GM23338 (cell line): Measurements from ENCODE around the gene RGL3.

Source experiments
- CTCF ChIP-seq, 2 experiments: fragments of 200-600 bp in 1 of 2; sonication (generic) in 1 of 2; conservative IDR thresholded peaks; 2 replicates each; pipeline versions ENCODE4 v1.5.1 to v1.6.1; 2016 to 2017; ENCODE audit warnings: antibody characterized with exemption in 2 of 2, low read depth in 2 of 2, mild to moderate bottlenecking in 2 of 2, moderate library complexity in 1 of 2
- EZH2phosphoT487 ChIP-seq: fragments of 200-600 bp; sonication (generic); IDR thresholded peaks from one replicate; pipeline ENCODE4 v1.8.1; 2018; ENCODE audit warnings: antibody characterized with exemption; ENCODE audit not compliant: unreplicated experiment

DNA sequence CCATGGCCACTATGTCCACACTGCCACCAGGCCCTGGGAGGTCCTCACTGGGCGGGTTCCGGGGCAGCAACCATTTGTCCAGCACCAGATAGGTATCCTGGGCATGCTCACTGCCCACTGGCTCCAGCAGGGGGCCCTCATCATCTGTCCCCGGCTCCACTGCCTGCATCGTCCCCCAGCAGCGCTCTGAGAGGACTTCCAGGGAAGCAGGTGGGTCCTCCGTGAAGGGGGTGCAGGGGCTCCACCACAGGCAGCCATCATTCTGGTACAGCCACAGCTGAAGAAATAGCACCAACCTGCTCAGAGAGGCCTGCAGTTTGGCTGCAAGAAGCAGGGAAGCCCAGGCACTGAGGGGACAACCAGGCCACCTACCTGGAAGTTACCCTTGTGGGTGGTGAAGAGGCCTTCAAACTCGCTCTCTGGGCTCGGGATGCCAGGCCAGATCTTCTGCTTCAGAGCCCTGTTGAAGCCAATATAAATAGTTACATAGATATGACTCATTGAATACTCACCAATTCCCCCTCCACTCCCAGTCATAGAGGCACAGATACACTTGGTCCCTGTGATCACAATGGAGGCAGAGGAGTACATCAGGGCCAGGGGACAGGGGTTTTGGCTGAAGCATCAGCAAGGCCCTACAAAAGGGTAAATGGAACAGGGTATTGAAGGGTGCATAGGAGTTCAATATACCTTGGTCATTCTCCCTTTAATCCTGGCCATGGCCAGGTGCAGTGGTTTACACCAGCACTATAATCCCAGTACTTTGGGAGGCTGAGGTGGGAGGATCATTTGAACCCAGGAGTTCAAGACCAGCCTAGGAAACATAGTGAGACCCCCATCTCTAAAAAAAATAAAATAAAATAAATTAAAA is 40.6 kb downstream of the RGL3 start:
- TF ChIP-seq CTCF (conservative IDR thresholded peaks at IDR 0.05; ENCODE audit: low read depth in 2 of 2) (peak; percentile 60 to 78), EZH2phosphoT487 (no peak)
